NCI-H510A (cell line): ENCODE results near the gene LMO2.

Experiments used
- DNase-seq: peaks from one replicate; lab custom pipeline; 2025; lab: John Stamatoyannopoulos, UW

Gene LMO2

GRCh38 chr11:33913991-33914390 is 22.1 kb upstream of the LMO2 start:
- no peak for DNase-seq

GRCh38 chr11:33912405-33913361 is 20.8 kb upstream of the LMO2 start:
- peak; percentile 48 for DNase-seq

- no peak for DNase-seq
Measured at GRCh38 chr11:33910958-33911339, 19.1 kb upstream of the LMO2 start.

- no peak for DNase-seq
Measured at GRCh38 chr11:33910296-33910957, 18.6 kb upstream of the LMO2 start.

- no peak for DNase-seq
Measured at GRCh38 chr11:33909552-33909951, 17.7 kb upstream of the LMO2 start.

GRCh38 chr11:33909150-33909549 is 17.3 kb upstream of the LMO2 start:
- DNase-seq: no peak

- DNase-seq: no peak
Measured at GRCh38 chr11:33907421-33907820, 15.5 kb upstream of the LMO2 start.

- no peak for DNase-seq
Measured at GRCh38 chr11:33906484-33907186, 14.8 kb upstream of the LMO2 start.

- DNase-seq: no peak
Measured at GRCh38 chr11:33904102-33904501, 12.2 kb upstream of the LMO2 start.

- no peak for DNase-seq
Measured at GRCh38 chr11:33900159-33900840, 8.4 kb upstream of the LMO2 start.

- no peak for DNase-seq
Measured at GRCh38 chr11:33899400-33900037, 7.6 kb upstream of the LMO2 start.

- DNase-seq: no peak
Measured at GRCh38 chr11:33898957-33899356, 7.1 kb upstream of the LMO2 start.

- DNase-seq: no peak
Measured at GRCh38 chr11:33897761-33898375, 6.0 kb upstream of the LMO2 start.

GRCh38 chr11:33896911-33897310 is 5.0 kb upstream of the LMO2 start:
- DNase-seq: no peak

GRCh38 chr11:33895752-33896137 is 3.9 kb upstream of the LMO2 start:
- peak; percentile 16 for DNase-seq

GRCh38 chr11:33894398-33894746 is 2.5 kb upstream of the LMO2 start:
- no peak for DNase-seq

- DNase-seq: no peak
Measured at GRCh38 chr11:33893711-33894397, 2.0 kb upstream of the LMO2 start.

GRCh38 chr11:33892906-33893594 is 1.2 kb upstream of the LMO2 start:
- no peak for DNase-seq

GRCh38 chr11:33889821-33890378 is 2.0 kb downstream of the LMO2 start:
- no peak for DNase-seq

GRCh38 chr11:33889296-33889695 is 2.6 kb downstream of the LMO2 start:
- no peak for DNase-seq
